Dermis microvascular lymphatic vessel endothelial cell (primary cell): ENCODE results near the gene RFX2. TPM values are rescaled to one million over a fixed set of nuclear protein-coding genes. Genes with fewer than 3 reads are reported as not detected.
"Not testable (repeated sequence)": the region's sequence is repeated elsewhere in the genome, so short reads cannot be mapped to it uniquely, and the experiment has no call there.

Source experiments
- DNase-seq, 2 donors: peaks; one replicate each; pipeline versions ENCODE4 v3.0.0 to v3.0.0-alpha.2; 2010; ENCODE audit warnings: low read depth in 2 of 2
- total RNA-seq: library from RNA; depleted of rRNA; stranded (reverse); fragments of >200 nt; gene quantifications from 2 replicates; pipeline ENCODE4 v1.2.1, GENCODE V29; 2014

The RFX2 gene
- total RNA-seq: 1.3 and 5.7 TPM in 2 replicates

GRCh38 chr19:6110360-6110977 is at the start of gene RFX2:
Gene RFX2, minus strand, starts transcription at chr19:6110500. Its CDS starts 63,004 bp downstream, at chr19:6047496.
- DNase-seq: peak; percentile 95 to 99

DNA sequence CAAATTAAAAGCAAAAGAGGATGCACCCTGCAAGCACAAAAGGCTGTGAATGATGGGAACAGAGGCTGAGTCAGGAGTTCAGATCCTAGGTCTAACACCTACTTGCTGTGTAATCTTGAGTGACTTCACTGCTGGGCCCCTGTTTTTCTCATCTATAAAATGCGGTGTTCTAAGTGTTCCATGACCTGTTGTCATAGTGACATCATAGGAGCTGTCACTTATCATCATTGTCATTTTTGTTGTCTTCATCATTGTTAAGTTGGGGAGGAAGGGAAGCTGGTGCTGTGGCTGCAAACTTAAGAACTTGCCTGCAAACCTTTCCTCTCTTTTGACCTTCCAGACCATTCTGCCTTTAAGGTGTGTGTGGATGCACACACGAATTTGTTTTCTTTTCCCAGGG is 45.7 kb upstream of the RFX2 start:
- no peak for DNase-seq

DNA sequence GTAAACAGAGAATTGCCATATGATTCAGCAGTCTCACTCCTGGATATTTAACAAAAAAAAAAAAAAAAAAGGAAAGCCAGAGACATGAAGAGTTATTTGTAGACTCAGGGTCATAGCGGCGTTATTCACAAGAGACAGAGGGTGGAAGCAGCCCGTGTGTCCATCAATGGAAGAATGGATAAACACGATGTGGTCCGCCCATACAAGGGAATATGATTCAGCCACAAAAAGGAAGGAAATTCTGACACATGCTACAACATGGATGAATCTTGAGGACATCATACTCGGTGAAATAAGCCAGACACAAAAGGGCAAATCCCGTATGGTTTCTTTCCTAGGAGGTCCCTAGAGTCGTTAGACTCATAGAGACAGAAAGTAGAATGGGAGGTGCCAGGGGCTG is 40.0 kb upstream of the RFX2 start:
- peak in 1 of 2 donors; percentile 27 for DNase-seq

GRCh38 chr19:6141217-6141616 is 30.9 kb upstream of the RFX2 start:
- DNase-seq: no peak

DNA sequence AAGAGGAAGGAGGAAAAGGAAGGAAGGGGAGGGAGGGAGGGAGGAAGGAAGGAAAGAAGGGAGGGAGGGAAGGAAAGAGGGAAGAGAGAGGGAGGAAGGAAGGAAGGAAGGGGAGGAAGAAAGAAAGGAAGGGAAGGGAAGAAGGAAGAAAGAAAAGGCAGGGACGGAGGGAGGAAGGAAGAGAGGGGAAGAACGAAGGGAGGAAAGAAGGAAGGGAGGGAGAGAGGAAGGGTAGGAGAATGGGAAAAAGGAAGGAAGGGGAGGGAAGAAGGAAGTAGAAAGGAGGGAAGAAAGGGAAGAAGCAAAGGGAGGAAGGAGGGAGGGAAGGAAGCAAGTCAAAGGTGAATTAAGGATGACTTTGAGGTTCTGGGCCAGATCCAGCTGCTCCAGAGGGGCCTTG is 28.2 kb upstream of the RFX2 start:
- no peak for DNase-seq

- DNase-seq: no peak
Observed at GRCh38 chr19:6138066-6138465, 27.8 kb upstream of the RFX2 start.

DNA sequence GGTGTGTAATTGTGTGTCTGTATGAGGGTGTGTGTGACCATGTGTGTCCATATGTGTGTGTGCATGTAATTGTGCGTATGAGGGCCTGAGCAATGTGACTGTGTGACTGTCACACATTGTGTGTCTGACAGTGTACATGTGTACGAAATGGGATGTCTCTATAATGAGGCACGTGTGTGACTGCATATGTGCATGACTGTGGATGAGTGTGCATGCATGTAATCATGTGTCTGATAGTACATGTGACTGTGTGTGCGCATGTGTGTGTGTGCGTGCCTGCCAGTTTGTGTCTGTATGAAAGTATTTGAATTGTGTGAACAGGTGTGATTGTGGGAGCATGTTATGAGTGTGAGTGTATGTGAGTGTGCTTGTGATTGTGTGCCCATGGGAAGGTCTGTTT is 22.9 kb upstream of the RFX2 start:
- no peak for DNase-seq

- DNase-seq: no peak
Observed at GRCh38 chr19:6132482-6132881, 22.2 kb upstream of the RFX2 start.

DNA sequence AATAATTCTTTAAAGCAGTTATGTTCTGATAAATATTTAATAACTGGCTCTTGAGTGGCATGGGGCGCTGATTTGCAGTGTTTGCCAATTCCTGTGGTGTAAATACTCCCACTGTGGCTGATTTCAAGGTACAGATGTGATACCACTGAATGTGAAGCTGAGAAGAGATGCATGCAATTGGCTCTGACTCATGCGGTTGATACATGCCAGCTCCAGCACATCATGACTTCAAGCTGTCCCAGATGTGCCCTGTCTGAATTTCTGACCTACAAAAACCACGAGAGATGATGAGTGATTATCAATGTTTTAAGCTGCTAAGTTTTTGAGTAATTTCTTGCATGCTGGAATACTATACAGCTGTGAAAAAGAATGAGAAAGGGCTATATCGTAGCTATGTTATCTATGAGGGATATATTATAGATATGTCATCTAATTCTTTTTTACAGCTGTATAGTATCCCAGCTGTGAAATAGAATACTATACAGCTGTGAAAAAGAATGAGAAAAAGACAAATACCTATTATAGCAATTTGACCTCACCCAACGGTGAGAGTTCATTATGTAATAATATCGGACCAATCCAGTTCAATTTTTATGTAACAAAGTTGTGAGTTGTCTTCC is 17.5 kb upstream of the RFX2 start:
- DNase-seq: no peak

- peak in 1 of 2 donors; percentile 81 for DNase-seq
Observed at GRCh38 chr19:6126335-6126974, 16.2 kb upstream of the RFX2 start.

GRCh38 chr19:6125571-6125989 is 15.3 kb upstream of the RFX2 start:
- DNase-seq: peak; percentile 71 to 87

DNA sequence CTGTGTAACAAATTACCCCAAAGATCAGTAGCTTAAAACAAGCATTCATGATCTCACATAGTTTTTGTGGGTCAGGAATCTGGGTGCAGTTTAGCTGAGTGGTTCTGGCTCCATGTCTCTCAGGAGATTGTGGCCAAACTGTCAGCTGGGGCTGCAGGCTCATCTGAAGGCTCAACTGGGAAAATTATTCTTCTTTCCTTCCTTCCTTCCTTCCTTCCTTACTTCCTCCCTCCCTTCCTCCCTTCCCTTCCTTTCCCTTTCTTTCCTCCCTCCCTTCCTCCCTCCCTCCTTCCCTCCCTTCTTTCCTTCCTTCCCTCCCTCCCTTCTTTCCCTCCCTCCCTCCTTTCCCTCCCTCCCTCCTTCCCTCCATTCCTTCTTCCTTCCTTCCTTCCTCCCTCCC is 8.7 kb upstream of the RFX2 start:
- DNase-seq: no peak

GRCh38 chr19:6118043-6118442 is 7.7 kb upstream of the RFX2 start:
- no peak for DNase-seq

GRCh38 chr19:6117534-6117933 is 7.2 kb upstream of the RFX2 start:
- no peak for DNase-seq

DNA sequence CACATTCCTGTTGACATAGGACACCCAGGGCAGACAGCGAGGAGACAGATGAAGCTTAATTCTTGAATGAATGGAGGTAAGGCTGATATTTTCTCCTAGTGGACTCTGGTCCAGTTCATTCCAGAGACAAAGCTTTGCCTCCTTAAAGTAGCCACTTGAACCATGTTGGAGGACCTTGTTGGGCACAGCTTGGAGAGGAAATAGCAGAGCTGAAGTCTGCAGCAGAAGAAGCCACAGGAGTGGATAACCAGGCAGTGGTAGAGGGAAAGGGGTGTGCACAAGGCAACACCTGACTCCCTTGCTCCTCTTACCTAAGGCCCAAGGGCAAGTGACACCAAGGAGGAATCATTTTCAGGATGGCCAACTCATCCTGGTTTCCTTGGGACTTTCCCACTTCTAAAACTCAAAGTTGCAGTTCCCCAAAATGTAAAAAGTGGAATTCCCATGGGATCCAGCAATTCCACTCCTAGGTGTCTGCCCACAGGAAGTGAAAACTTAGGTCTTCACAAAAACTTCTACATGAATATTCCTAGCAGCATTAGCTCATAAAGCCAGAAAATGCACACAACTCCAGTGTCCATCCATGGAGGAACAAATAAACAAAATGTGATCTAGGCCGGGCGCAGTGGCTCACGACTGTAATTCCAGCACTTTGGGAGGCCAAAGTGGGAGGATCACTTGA is 6.6 kb upstream of the RFX2 start:
- no peak for DNase-seq

- no peak for DNase-seq
Observed at GRCh38 chr19:6115992-6116391, 5.7 kb upstream of the RFX2 start.

GRCh38 chr19:6113616-6114188 is 3.4 kb upstream of the RFX2 start:
- DNase-seq: no peak

- no peak for DNase-seq
Observed at GRCh38 chr19:6109947-6110346, 353 bp downstream of the RFX2 start.

DNA sequence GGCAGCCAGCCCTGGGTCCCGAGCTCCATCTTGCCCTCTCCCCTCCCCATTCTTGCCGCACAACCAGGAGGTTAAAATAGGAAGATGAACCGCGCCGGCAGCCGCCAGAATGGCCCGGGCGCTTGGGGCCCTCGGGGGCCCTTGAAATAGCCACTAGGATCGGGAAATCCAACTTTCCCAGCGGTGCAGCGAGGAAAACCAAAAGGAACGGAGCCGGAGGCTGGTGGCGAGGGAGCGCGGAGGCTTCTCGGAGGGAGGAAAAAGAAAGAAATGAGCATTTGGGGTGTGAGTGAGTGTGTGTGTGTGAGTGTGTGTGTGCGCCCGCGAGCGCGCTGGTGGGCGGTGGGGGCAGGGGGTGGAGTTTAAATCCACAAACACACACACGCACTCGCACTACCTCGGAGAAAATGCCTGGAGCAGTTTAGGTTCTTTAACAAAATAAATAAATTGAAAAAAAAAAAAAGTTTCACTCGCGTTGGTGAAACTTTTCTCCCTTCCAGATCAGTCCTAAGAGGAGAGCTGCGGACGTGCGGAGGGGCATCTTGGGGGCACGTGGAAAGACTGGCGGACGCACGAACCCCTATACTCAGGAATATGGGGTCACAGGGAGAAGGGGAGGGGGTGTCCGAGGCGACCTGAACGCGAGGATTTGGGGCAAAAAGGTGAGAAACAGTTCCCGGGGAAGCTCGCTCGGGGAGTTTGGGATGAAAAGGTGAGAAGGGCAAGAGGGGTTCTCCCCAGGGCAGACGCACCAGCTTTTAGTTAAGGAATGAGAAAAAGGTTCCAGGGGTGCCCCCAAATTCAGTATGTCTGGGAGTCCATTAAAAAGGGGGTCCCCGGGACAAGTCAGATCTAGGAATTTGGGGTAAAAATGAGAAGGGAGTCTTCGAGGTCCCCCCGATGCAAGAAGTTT is 1.3 kb downstream of the RFX2 start:
- peak; percentile 49 to 83 for DNase-seq

DNA sequence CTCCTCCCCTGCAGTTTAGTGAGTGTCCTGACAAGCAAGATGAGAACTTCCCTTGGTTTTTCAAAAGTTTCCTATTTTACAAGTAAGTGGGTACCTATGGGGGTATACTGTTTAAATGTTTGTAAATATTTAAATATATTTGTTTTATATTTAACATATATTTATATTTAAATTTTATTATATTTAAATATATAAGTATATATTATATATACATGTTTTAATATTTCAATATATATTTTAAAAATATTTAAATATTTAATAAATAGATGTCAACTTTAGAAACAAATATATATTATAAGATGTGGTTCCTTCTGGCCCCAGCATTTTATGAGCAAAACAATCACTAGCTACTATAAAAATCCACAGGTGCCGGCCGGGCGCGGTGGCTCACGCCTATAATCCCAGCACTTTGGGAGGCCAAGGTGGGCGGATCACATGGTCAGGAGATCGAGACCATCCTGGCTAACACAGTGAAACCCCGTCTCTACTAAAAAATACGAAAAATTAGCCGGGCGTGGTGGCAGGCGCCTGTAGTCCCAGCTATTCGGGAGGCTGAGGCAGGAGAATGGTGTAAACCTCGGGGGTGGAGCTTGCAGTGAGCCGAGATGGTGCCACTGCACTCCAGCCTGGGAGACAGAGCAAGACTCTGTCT is 3.5 kb downstream of the RFX2 start:
- not testable (repeated sequence) for DNase-seq

- DNase-seq: no peak
Observed at GRCh38 chr19:6105444-6105843, 4.9 kb downstream of the RFX2 start.
